K562 (cell line): ENCODE data around the gene GP1BB. TPM values are rescaled to one million over a fixed set of nuclear protein-coding genes. Genes with fewer than 3 reads are reported as not detected.

Experiments used
- AFF4 ChIP-seq: sonication (generic); formaldehyde crosslinking; IDR thresholded peaks from 2 replicates; pipeline ENCODE4 v1.8.0; 2023; ENCODE audit warnings: mild to moderate bottlenecking, missing genetic modification reagents
- ATF4 ChIP-seq: fragments of 450-650 bp; formaldehyde crosslinking; IDR thresholded peaks from 2 replicates; pipeline ENCODE4 v1.4.0; 2022; ENCODE audit warnings: mild to moderate bottlenecking, moderate library complexity
- CBFB ChIP-seq: sonication (generic); formaldehyde crosslinking; IDR thresholded peaks from 2 replicates; pipeline ENCODE4 v1.4.0; 2020; ENCODE audit warnings: mild to moderate bottlenecking, missing genetic modification reagents
- DNMT1 ChIP-seq: fragments of 450-650 bp; IDR thresholded peaks from 2 replicates; pipeline ENCODE4 v1.6.1; 2016; ENCODE audit warnings: antibody characterized with exemption, mild to moderate bottlenecking
- FOXJ2 ChIP-seq: fragments of 200-800 bp; sonication (Bioruptor generic); IDR thresholded peaks from 2 replicates; pipeline ENCODE4 v1.6.1; 2016; ENCODE audit warnings: missing genetic modification characterization, missing compliant biosample characterization
- FOXK1 ChIP-seq: sonication (generic); formaldehyde crosslinking; IDR thresholded peaks from 2 replicates; pipeline ENCODE4 v1.8.0; 2022; ENCODE audit warnings: missing genetic modification reagents, mild to moderate bottlenecking, borderline replicate concordance
- HES1 ChIP-seq: fragments of 450-650 bp; IDR thresholded peaks from 2 replicates; pipeline ENCODE4 v1.6.1; 2016; ENCODE audit warnings: low read depth, mild to moderate bottlenecking, moderate library complexity
- NCOA6 ChIP-seq: fragments of 450-650 bp; IDR thresholded peaks from 2 replicates; pipeline ENCODE4 v1.6.1; 2017; ENCODE audit warnings: mild to moderate bottlenecking
- PYGO2 ChIP-seq: fragments of 450-650 bp; IDR thresholded peaks from 2 replicates; pipeline ENCODE4 v1.6.1; 2016; ENCODE audit warnings: mild to moderate bottlenecking, missing genetic modification characterization, moderate library complexity, missing compliant biosample characterization
- RBM14 ChIP-seq: fragments of 200-400 bp; formaldehyde crosslinking; IDR thresholded peaks from 2 replicates; pipeline ENCODE4 v1.6.1; 2018; ENCODE audit warnings: low read depth, mild to moderate bottlenecking, low read length, moderate library complexity, borderline replicate concordance; ENCODE audit not compliant: insufficient read depth
- STAT6 ChIP-seq: sonication (generic); formaldehyde crosslinking; IDR thresholded peaks from 2 replicates; pipeline ENCODE4 v1.8.1; 2023; ENCODE audit warnings: mild to moderate bottlenecking, missing genetic modification reagents
- XRCC5 ChIP-seq: fragments of 200-400 bp; formaldehyde crosslinking; IDR thresholded peaks from 2 replicates; pipeline ENCODE4 v1.6.1; 2017; ENCODE audit warnings: low read depth, mild to moderate bottlenecking, low read length
- ZFP1 ChIP-seq: fragments of 450-650 bp; formaldehyde crosslinking; IDR thresholded peaks from 2 replicates; pipeline ENCODE4 v1.4.0; 2020; ENCODE audit warnings: mild to moderate bottlenecking, mixed read lengths
- ZNF175 ChIP-seq: fragments of 200-800 bp; sonication (Bioruptor generic); IDR thresholded peaks from 2 replicates; pipeline ENCODE4 v1.6.1; 2016; ENCODE audit warnings: low read depth, mild to moderate bottlenecking, missing genetic modification characterization, missing compliant biosample characterization
- ZNF347 ChIP-seq: fragments of 450-650 bp; formaldehyde crosslinking; IDR thresholded peaks from 2 replicates; pipeline ENCODE4 v1.4.0; 2020; ENCODE audit warnings: low read depth, mild to moderate bottlenecking, moderate library complexity
- ZNF699 ChIP-seq: fragments of 250-450 bp; sonication (Bioruptor Pico); IDR thresholded peaks from 2 replicates; pipeline ENCODE4 v1.8.0; 2021; ENCODE audit warnings: mild to moderate bottlenecking, moderate library complexity; ENCODE audit not compliant: insufficient replicate concordance
- polyA plus RNA-seq, 8 experiments: library from polyadenylated mRNA; depleted of rRNA in 4 of 8; stranded (reverse) in 5 of 8; unstranded in 3 of 8; fragments of >200 nt; fragmentation: Nextera tagmentation in 2 of 8; fragmentation: Illumina TruSeq in 1 of 8; extraction: Ambion mirVana in 2 of 8; extraction: Trizol in 1 of 8; gene quantifications; 2 replicates each; pipeline versions ENCODE4 v1.2.1 to v1.2.3, GENCODE V29; 2011 to 2014; ENCODE audit warnings: inconsistent platforms in 1 of 8, missing spikeins in 1 of 8
- total RNA-seq, 7 experiments: library from RNA; depleted of rRNA in 6 of 7; stranded (reverse); fragments of >200 nt in 6 of 7; fragmentation: Illumina TruSeq in 2 of 7; extraction: Trizol in 2 of 7; gene quantifications; 2 replicates each; pipeline versions ENCODE4 v1.2.1 to v1.2.3, GENCODE V29; 2011 to 2021; ENCODE audit warnings: low replicate concordance in 1 of 7
- TF ChIP-seq, protein P1 (sequence below): fragments of 250-450 bp; sonication (Bioruptor Pico); IDR thresholded peaks from 2 replicates; pipeline ENCODE4 v1.5.0; 2020; ENCODE audit warnings: mild to moderate bottlenecking, borderline replicate concordance

The GP1BB gene
- total and polyA plus RNA-seq, 9 of the 15 experiments (the other 6 are each of a cell fraction or from before 2014, with no cell fraction given) = 0.69 to 162 (median 2.8) TPM

GRCh38 chr22:19708321-19709011 is 14.9 kb upstream of the GP1BB start (continued):
- TF ChIP-seq STAT6 (CRISPR knock-in tag) = peak; percentile 69; the same call in 1 of the 2 replicates
- TF ChIP-seq RBM14 = 0 out of 2 replicates have a peak, but pooled peaks have one; percentile 65
- TF ChIP-seq FOXJ2 (tag) = no peak
- no peak for TF ChIP-seq HES1
- TF ChIP-seq CBFB (CRISPR knock-in tag) = no peak
- no peak for TF ChIP-seq NCOA6
- no peak for TF ChIP-seq ZNF347 (CRISPR knock-in tag)
- no peak for TF ChIP-seq FOXK1 (CRISPR knock-in tag)
- no peak for TF ChIP-seq ATF4 (CRISPR knock-in tag)
- TF ChIP-seq AFF4 (CRISPR knock-in tag) = no peak
- TF ChIP-seq DNMT1 = no peak
- TF ChIP-seq ZNF175 (CRISPR knock-in tag) = no peak
- TF ChIP-seq ZNF699 (CRISPR knock-in tag) = peak; percentile 19
- TF ChIP-seq ZFP1 (CRISPR knock-in tag) = no peak
- TF ChIP-seq, protein P1, sequence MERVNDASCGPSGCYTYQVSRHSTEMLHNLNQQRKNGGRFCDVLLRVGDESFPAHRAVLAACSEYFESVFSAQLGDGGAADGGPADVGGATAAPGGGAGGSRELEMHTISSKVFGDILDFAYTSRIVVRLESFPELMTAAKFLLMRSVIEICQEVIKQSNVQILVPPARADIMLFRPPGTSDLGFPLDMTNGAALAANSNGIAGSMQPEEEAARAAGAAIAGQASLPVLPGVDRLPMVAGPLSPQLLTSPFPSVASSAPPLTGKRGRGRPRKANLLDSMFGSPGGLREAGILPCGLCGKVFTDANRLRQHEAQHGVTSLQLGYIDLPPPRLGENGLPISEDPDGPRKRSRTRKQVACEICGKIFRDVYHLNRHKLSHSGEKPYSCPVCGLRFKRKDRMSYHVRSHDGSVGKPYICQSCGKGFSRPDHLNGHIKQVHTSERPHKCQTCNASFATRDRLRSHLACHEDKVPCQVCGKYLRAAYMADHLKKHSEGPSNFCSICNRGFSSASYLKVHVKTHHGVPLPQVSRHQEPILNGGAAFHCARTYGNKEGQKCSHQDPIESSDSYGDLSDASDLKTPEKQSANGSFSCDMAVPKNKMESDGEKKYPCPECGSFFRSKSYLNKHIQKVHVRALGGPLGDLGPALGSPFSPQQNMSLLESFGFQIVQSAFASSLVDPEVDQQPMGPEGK (CRISPR knock-in tag) = no peak
- TF ChIP-seq XRCC5 = no peak
- no peak for TF ChIP-seq PYGO2
